Frontal cortex (tissue), 4 donors: Measurements from ENCODE around the gene SPOCK1. TPM values are rescaled to one million over a fixed set of nuclear protein-coding genes. Genes with fewer than 3 reads are reported as not detected.

Experiments
- DNase-seq, 2 donors: peaks; one replicate each; pipeline ENCODE4 v3.0.0; 2012; ENCODE audit warnings: low spot score in 2 of 2
- FAIRE-seq: peaks from 2 replicates; lab custom pipeline; 2012; peaks lifted over from hg19 to GRCh38; lab: Jason Lieb, UNC
- total RNA-seq: library from RNA; depleted of rRNA; stranded (reverse); fragments of >200 nt; gene quantifications from one replicate; pipeline ENCODE4 v1.2.3, GENCODE V29; 2014
- donor health status: control.
- donor health status: control.
- donor health status: control.

Gene SPOCK1
- total RNA-seq, 1 donor from 2014 or later: 37.9 TPM

GRCh38 chr5:137372773-137373160 is 126.4 kb downstream of the SPOCK1 start:
- DNase-seq (no peak), FAIRE-seq (no peak)

DNA sequence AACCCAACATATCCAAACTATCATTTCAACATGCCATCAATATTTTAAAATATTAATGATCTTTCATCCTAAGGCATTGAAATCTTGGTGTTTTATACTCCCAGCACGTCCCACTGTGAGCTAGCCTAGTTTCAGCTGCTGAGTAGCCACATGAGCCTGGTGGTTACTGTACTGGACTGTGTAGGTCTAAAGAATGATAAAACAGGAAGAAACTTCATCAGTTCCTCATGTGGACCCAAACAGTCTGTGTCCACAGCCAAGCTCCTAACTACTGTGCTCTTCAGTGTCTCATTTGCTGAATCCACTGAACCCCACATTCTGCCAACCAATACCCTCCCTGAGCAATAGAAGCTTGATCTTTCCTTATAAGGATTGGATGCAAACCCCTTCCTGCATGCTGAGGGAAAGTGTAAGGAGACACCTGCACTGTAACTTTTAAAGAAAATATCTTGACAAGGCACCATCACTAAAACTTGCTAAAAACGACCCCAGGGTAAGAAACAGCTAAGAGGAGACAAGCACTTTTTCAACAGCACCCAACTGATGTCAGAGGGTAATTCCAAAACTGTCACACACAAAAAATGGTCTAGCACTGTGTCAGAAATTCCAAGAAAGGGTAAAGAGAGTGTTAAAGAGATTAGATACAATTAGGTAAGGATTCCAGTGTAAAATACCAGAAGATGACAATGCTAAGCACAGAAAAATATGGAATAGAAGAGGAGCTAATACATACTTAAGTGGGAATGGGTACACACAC is 126.9 kb downstream of the SPOCK1 start:
- FAIRE-seq (no peak), DNase-seq (no peak)

GRCh38 chr5:137370096-137371071 is 128.7 kb downstream of the SPOCK1 start:
- no peak for DNase-seq
- FAIRE-seq: no peak

DNA sequence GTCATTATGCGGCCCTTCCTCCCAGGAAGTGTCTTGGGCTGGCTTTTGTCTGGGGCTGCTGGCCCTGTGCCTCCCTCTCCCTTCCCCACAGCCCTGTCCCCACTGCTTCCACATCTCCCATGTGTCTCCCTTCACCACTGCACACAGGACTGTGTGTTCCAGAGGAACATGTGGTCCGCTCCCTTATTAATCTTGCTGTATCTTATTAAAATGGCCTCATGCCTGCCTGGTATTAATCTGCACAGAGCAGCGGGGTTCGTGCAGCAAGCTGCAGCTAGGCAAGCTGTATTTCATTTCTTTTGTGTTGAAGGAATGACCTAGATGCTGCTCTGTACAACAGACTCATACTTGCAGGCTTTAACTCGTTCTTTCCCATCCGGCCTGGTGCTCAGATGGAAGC is 130.5 kb downstream of the SPOCK1 start:
- DNase-seq (no peak), FAIRE-seq (no peak)

DNA sequence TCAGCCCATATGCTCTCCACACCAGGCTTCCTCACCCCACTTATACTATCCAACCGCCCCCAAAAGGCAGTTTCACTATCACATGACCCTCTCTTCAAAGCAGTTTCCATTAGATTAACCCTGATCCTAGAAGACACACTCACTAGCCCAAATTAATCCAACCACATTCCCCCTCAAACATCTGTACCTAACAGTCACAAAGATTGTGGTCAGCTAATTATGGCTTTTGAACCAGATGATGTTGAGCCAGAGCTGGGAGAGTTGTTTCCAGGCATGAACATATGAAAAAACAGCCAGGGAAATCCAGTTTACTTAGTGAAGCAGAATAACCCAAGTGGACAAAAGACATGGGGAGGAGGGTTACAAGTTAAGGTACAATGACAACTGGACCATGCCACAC is 131.2 kb downstream of the SPOCK1 start:
- FAIRE-seq (no peak), DNase-seq (no peak)

DNA sequence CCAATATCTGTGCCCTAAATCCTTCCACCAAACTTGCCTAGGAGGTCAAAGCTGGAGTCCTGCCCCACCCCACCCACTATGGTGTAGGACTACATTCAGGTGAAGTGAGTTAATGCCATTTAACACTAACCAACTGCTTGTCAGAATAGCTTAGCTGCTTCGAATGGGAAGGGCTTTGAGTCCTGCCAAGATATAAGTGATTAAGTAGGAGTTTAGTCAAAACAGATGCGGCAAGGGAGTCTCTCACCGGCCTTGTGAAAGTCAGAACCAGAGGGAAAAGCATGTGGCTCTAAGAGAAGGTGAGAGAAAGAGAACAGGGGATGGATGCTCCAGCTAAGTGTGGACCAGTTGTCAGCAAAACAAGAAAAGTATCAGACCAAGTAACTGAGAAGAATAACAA is 132.6 kb downstream of the SPOCK1 start:
- DNase-seq (no peak), FAIRE-seq (no peak)

DNA sequence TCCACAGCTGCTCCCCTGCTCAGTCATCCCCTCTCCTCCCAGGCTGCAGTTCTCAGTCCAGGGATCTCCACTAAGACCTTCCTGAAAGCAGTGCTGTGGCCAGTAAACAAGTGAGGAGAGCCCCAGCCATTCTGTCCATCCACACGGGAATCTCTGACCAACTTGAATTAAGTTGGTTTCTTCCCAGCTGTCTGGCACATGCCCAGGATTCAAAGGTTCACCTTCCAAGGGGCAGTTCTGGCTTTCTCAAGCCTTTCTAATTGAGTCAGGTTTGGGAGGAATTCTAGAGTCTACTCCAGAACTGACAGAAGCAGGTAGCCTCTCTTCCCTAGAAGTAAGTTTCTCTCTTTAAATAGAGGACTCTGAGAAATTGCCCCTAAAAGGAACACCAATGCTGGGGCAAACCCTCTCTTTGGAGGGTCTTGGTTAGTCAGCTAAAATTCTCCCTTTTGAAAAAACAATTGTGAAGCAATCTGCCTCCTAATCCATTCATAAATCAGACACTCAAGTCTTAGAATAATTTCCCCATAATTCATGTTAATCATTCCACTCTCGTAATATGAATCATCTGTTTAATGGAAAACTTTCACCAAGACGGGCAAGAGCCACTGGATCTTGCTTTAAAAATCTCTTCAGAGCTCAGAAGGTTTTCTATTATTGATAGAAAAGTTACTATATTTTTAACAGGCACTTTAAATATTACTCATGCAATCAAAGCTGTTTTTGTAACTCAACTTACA is 133.8 kb downstream of the SPOCK1 start:
- no peak for DNase-seq
- no peak for FAIRE-seq

- FAIRE-seq: no peak
- no peak for DNase-seq
Measured at GRCh38 chr5:137361280-137361679, 137.8 kb downstream of the SPOCK1 start.

- FAIRE-seq: no peak
Measured at GRCh38 chr5:137360607-137361006, 138.5 kb downstream of the SPOCK1 start.

DNA sequence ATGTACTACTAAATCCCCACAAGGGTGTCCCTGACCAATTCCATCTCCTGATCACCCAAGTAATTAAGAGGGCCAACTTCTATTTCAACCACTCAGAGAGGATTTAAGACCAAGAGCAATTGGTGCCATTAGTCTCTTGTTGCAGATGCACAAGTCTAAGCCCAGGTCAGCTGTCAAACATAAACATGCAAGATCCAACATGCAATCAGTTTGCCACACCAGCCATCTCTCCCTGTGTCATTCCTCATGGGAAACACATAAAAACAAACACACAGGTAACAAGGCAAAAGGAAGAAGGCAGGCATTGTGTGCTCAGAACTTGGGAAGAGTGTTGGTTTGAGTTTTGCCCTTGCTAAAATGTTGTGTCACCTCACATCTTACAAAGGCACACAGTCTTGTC is 139.2 kb downstream of the SPOCK1 start:
- FAIRE-seq (no peak), DNase-seq (no peak)

More at GRCh38 chr5:137360607-137361006, 138.5 kb downstream of the SPOCK1 start:
- no peak for DNase-seq

GRCh38 chr5:137357436-137357835 is 141.7 kb downstream of the SPOCK1 start:
- FAIRE-seq (no peak), DNase-seq (no peak)

GRCh38 chr5:137356127-137356526 is 143.0 kb downstream of the SPOCK1 start:
- FAIRE-seq (no peak), DNase-seq (no peak)

DNA sequence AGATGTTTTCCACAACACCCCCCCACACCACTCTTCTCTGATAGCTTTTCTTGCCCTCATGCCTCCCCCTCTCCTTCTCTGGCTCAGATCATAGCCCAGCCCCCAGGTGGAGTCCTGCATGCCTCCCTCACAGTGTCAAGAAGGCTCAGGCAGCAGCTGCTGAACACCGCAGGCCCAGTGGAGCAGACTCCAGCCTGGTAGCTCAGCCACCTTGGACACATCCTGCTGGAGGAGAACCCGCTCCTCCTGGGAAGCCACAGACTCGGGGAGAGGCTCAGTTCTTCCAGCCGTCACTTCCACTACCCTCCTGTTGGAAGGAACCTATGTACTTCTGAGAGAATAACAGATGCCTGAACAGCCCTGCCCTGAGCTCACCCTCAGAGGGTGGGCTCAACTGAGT is 143.4 kb downstream of the SPOCK1 start:
- DNase-seq (no peak), FAIRE-seq (no peak)

- FAIRE-seq (no peak), DNase-seq (no peak)
Measured at GRCh38 chr5:137352095-137352494, 147.0 kb downstream of the SPOCK1 start.

DNA sequence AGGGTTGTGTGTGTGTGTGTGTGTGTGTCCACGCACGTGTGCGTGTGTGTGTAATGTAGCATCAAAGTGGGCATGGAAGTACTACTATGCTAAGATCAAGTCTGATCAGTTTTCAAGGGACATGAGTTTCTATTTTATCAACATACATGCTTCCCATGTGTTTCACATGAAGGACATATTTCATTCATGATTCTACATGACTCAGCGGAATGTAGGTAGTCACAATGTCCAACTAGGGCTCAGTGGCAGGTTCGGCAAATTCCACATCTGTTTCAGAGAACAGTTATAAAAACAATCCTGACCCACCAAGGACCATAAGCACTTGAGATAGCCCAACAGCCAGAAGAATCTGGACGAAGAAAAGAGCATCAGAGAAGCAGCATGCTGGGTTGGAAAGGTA is 148.3 kb downstream of the SPOCK1 start:
- FAIRE-seq: no peak

DNA sequence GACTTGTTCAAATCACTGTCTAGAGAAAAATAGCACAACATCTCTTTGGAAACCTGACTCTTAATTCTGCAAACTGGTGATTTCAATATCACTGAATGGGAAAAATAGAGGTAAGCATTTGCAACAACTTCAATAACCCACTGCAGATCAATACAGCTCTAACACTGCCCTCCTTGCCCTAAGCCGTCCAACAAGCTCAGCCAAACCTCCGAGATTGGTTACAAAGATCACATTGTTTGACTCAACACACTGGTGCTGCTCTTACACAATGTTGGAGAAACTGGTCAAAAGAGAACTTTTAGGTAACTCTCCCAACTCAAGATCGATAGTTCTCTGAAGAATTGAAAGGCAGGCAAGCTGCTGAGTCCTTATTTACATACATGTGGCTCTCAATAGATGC is 150.4 kb downstream of the SPOCK1 start:
- no peak for FAIRE-seq
- no peak for DNase-seq

More for the DNA sequence above, 148.3 kb downstream of the SPOCK1 start:
- DNase-seq: no peak

- no peak for FAIRE-seq
- DNase-seq: no peak
Measured at GRCh38 chr5:137347865-137348264, 151.3 kb downstream of the SPOCK1 start.

- DNase-seq: no peak
Measured at GRCh38 chr5:137346281-137346680, 152.8 kb downstream of the SPOCK1 start.

DNA sequence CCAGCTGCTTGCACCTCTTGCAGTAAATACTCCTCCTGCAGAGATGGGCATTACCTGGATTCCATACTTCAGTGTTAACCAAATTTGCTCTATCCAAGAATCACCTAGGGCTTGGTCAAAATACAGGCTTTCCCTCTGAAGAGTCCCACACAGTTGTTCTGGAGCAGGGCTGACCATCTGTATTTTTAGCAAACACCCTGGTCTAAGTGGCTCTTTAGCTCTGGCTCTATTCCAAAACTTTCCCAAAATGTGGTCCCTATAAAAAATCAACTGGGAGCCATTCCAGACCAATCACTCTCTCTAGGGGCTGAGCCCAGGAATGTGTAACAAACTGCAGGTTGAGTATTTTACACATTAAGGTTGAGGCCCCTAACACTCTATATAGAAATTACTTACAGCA is 153.7 kb downstream of the SPOCK1 start:
- DNase-seq: no peak
- no peak for FAIRE-seq

More at GRCh38 chr5:137346281-137346680, 152.8 kb downstream of the SPOCK1 start:
- no peak for FAIRE-seq

- no peak for FAIRE-seq
- no peak for DNase-seq
Measured at GRCh38 chr5:137344723-137345322, 154.3 kb downstream of the SPOCK1 start.
